Endothelial cell of umbilical vein (primary cell): ENCODE data around the gene P2RY8. TPM values are rescaled to one million over a fixed set of nuclear protein-coding genes. Genes with fewer than 3 reads are reported as not detected.

Experiments
- BruUV-seq: library from RNA; stranded (reverse); fragments of 400-500 nt; replicated peaks from 2 replicates; lab custom pipeline; 2021; lab: Mats Ljungman, UMichigan
- CTCF ChIA-PET: fragments of 300-600, 350-600 bp; sonication (Branson Sonifier 250); formaldehyde crosslinking; loops from one replicate; lab custom pipeline; 2021; ENCODE audit warnings: antibody characterized with exemption, inconsistent platforms; lab: Charles Lee
- POLR2A ChIA-PET: fragments of 300-600, 350-600 bp; sonication (Branson Sonifier 250); formaldehyde crosslinking; loops from one replicate; lab custom pipeline; 2021; ENCODE audit warnings: antibody characterized with exemption, inconsistent platforms; lab: Charles Lee
- DNase-seq: peaks from one replicate; pipeline ENCODE4 v3.0.0-alpha.2; 2011; ENCODE audit warnings: low read depth, low spot score
- FAIRE-seq: peaks from 2 replicates; lab custom pipeline; 2011; peaks lifted over from hg19 to GRCh38; lab: Jason Lieb, UNC
- H2AFZ ChIP-seq: 2 replicates; pipeline ENCODE4 v1.6.0; 2012; ENCODE audit warnings: low read depth, low read length, control low read depth, inconsistent platforms
- H3K27ac ChIP-seq: 2 replicates; pipeline ENCODE4 v1.5.1; 2011; ENCODE audit warnings: low read depth, mild to moderate bottlenecking, control low read depth, low read length, moderate library complexity; ENCODE audit not compliant: insufficient read depth
- H3K27me3 ChIP-seq, 2 experiments: 2 replicates each; pipeline versions ENCODE4 v1.6.0 to v1.6.1; 2011; ENCODE audit warnings: low read length in 2 of 2, mixed read lengths in 1 of 2; ENCODE audit not compliant: control insufficient read depth in 2 of 2, insufficient read depth in 2 of 2
- H3K36me3 ChIP-seq, 2 experiments: 2 replicates in 1 of 2; 3 replicates in 1 of 2; pipeline ENCODE4 v1.5.1; 2011; ENCODE audit warnings: low read length in 2 of 2, mild to moderate bottlenecking in 1 of 2, moderate library complexity in 1 of 2; ENCODE audit not compliant: control insufficient read depth in 2 of 2, insufficient read depth in 2 of 2; ENCODE audit errors: extremely low read depth in 1 of 2
- H3K4me1 ChIP-seq: 3 replicates; pipeline ENCODE4 v1.5.1; 2011; ENCODE audit warnings: mild to moderate bottlenecking, low read length; ENCODE audit not compliant: control insufficient read depth, insufficient read depth; ENCODE audit errors: extremely low read depth
- H3K4me2 ChIP-seq: 2 replicates; pipeline ENCODE4 v1.6.1; 2011; ENCODE audit warnings: low read length, control low read depth, mixed read lengths; ENCODE audit not compliant: insufficient read depth
- H3K4me3 ChIP-seq, 3 experiments: fragments of 200-600 bp in 1 of 3; sonication (generic), shearing (Covaris generic) in 1 of 3; replicated peaks in 1 of 3; 2 replicates each; pipeline ENCODE4 v1.5.1; 2011 to 2016; ENCODE audit warnings: control low read depth in 3 of 3, low read length in 3 of 3, mild to moderate bottlenecking in 2 of 3, inconsistent platforms in 1 of 3, low read depth in 1 of 3, moderate library complexity in 1 of 3; ENCODE audit not compliant: insufficient read depth in 1 of 3
- H3K79me2 ChIP-seq: 2 replicates; pipeline ENCODE4 v1.6.0; 2012; ENCODE audit warnings: low read length, inconsistent platforms; ENCODE audit not compliant: control insufficient read depth, insufficient read depth
- H3K9ac ChIP-seq: replicated peaks from 2 replicates; pipeline ENCODE3; 2011; ENCODE audit warnings: low read length, control low read depth; ENCODE audit not compliant: insufficient read depth; ENCODE audit errors: extremely low read depth
- H3K9me1 ChIP-seq: replicated peaks from 3 replicates; pipeline ENCODE4 v1.6.0; 2011; ENCODE audit warnings: mild to moderate bottlenecking, low read length; ENCODE audit not compliant: control insufficient read depth, insufficient read depth; ENCODE audit errors: extremely low read depth
- H3K9me3 ChIP-seq: replicated peaks from 2 replicates; pipeline ENCODE4 v1.5.1; 2012; ENCODE audit warnings: low read length, inconsistent platforms; ENCODE audit not compliant: control insufficient read depth, insufficient read depth
- H4K20me1 ChIP-seq: replicated peaks from 2 replicates; pipeline ENCODE3; 2011; ENCODE audit warnings: mild to moderate bottlenecking, low read length; ENCODE audit not compliant: control insufficient read depth, insufficient read depth; ENCODE audit errors: extremely low read depth
- CTCF ChIP-seq, 2 donors: IDR thresholded peaks; 1 replicate in 1 of 2; 2 replicates in 1 of 2; pipeline ENCODE4 v1.5.1; 2011; ENCODE audit warnings: low read length in 2 of 2, mild to moderate bottlenecking in 2 of 2, moderate library complexity in 2 of 2, control low read depth in 1 of 2, inconsistent platforms in 1 of 2, low read depth in 1 of 2; ENCODE audit not compliant: insufficient read depth in 1 of 2; ENCODE audit errors: extremely low read depth in 1 of 2
- EZH2 ChIP-seq: IDR thresholded peaks from 2 replicates; pipeline ENCODE4 v1.6.1; 2012; ENCODE audit warnings: borderline replicate concordance, low read depth, mild to moderate bottlenecking, moderate library complexity, low read length, inconsistent platforms; ENCODE audit not compliant: severe bottlenecking
- FOS ChIP-seq: IDR thresholded peaks from 2 replicates; pipeline ENCODE4 v1.6.1; 2011; ENCODE audit warnings: mild to moderate bottlenecking, low read length, moderate library complexity, borderline replicate concordance; ENCODE audit not compliant: insufficient read depth
- GATA2 ChIP-seq: IDR thresholded peaks from 2 replicates; pipeline ENCODE4 v1.7.0; 2011; ENCODE audit warnings: low read depth, mild to moderate bottlenecking, moderate library complexity, mixed read lengths, low read length; ENCODE audit not compliant: insufficient read length, insufficient read depth
- JUN ChIP-seq: IDR thresholded peaks from 2 replicates; pipeline ENCODE4 v1.6.1; 2011; ENCODE audit warnings: borderline replicate concordance, low read depth; ENCODE audit not compliant: insufficient read length, insufficient read depth
- POLR2A ChIP-seq: IDR thresholded peaks from 2 replicates; pipeline ENCODE4 v1.6.1; 2012; ENCODE audit warnings: low read depth, mild to moderate bottlenecking, control low read depth, low read length
- dilution Hi-C: fragments of 300-500 bp; cut with MboI; formaldehyde crosslinking; loops from one replicate; pipeline ENCODE4 v1.15.0; 2019; ENCODE audit warnings: low sequenced_read_pairs; ENCODE audit not compliant: extremely low pct_ligation_motif_present
- intact Hi-C: fragments of 100-400 bp; cut with micrococcal nuclease; formaldehyde crosslinking; loops from one replicate; pipeline ENCODE4 v1.10.0; 2022
- polyA plus RNA-seq, 4 experiments: library from polyadenylated mRNA; depleted of rRNA in 3 of 4; stranded (reverse) in 3 of 4; unstranded in 1 of 4; fragments of >200 nt; gene quantifications; 2 replicates each; pipeline versions ENCODE4 v1.2.1 to v1.2.3, GENCODE V29; 2011 to 2012; ENCODE audit warnings: missing spikeins in 1 of 4
- total RNA-seq: library from RNA; stranded (reverse); gene quantifications from 2 replicates; pipeline ENCODE4 v1.2.3, GENCODE V29; 2021

Gene P2RY8
- total and polyA plus RNA-seq, 2 donors (not counting 3 experiments of a cell fraction or from before 2014, with no cell fraction given): not detected

DNA sequence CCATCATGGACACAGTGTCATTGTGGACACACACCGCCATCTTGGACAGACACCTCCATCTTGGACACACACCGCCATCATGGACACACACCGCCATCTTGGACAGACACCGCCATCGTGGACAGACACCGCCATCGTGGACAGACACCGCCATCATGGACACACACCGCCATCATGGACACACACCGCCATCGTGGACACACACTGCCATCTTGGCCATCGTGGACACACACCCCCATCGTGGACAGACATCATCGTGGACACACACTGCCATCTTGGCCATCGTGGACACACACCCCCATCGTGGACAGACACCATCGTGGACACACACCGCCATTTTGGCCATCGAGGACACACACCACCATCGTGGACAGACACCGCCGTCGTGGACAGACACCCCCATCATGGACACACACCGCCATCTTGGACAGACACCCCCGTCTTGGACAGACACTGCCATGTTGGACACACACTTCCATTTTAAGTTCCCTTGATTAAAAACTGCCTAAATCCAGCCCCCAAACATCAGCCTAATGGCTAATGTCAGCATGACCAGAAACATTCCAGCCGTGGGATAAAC is 93.4 kb downstream of the P2RY8 start:
- Histone ChIP-seq H3K27ac (no peak overlapping the region), H3K9me3 (no peaks in the 10 kb centered on the region), H3K9me1 (no peaks in the 10 kb centered on the region), H3K4me3 (no peak overlapping the region), H3K79me2 (peaks cover 9% of the 10 kb centered on the region), H3K4me1 (no peaks in the 10 kb centered on the region), H3K27me3 (no peaks in the 10 kb centered on the region), H3K36me3 (no peaks in the 10 kb centered on the region), H3K9ac (no peak overlapping the region), H3K4me2 (no peak overlapping the region), H4K20me1 (no peaks in the 10 kb centered on the region), H2AFZ (no peak overlapping the region)
- no TSS peak for BruUV-seq
- no peak for TF ChIP-seq POLR2A
- no peak for TF ChIP-seq CTCF (IDR thresholded peaks at IDR 0.05; ENCODE audit: extremely low read depth in 1 of 2, insufficient read depth in 1 of 2, low read depth in 1 of 2, low read length in 2 of 2)
- TF ChIP-seq JUN: no peak
- TF ChIP-seq FOS: no peak
- TF ChIP-seq EZH2: no peak
- dilution Hi-C loops (no loop called here), intact Hi-C loops (no loop called here)
- no peak for DNase-seq
- POLR2A ChIA-PET: no interaction called here
- CTCF ChIA-PET: no interaction called here
- no peak for FAIRE-seq

DNA sequence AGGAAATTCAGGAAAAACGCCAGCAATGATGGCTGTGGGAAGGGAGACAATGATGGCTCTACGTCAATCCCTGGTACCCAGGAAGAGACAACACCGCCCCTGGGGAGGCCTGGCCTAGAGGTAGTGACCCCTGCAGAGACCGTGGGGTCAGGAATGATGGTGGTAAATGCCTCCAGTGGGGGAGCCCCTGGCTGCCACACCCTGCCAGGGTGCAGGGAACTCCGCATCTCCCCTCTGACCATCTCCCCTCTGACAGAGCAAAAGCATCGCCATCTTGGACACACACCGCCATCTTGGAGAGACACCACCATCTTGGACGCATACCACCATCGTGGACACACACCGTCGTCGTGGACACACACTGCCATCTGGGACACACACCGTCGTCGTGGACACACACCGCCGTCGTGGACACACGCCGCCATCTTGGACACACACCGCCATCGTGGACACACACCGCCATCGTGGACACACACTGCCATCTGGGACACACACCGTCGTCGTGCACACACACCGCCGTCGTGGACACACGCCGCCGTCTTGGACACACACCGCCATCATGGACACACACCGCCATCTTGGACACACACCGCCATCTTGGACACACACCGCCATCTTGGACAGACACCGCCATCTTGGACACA is 94.1 kb downstream of the P2RY8 start:
- Histone ChIP-seq H3K27ac (no peak overlapping the region), H3K4me3 (no peak overlapping the region), H3K4me2 (no peak overlapping the region), H3K9ac (no peak overlapping the region), H3K79me2 (peaks cover 6% of the 10 kb centered on the region), H3K9me3 (no peaks in the 10 kb centered on the region), H2AFZ (no peak overlapping the region), H3K4me1 (no peaks in the 10 kb centered on the region), H3K9me1 (no peaks in the 10 kb centered on the region), H3K36me3 (peaks cover 0 to 1% of the 10 kb centered on the region in 2 experiments), H4K20me1 (no peaks in the 10 kb centered on the region), H3K27me3 (no peaks in the 10 kb centered on the region)
- CTCF ChIA-PET: no interaction called here
- TF ChIP-seq CTCF (IDR thresholded peaks at IDR 0.05; ENCODE audit: extremely low read depth in 1 of 2, insufficient read depth in 1 of 2, low read depth in 1 of 2, low read length in 2 of 2) (no peak), GATA2 (no peak), JUN (no peak)
- no peak for DNase-seq
- no TSS peak for BruUV-seq
- no peak for FAIRE-seq
- intact Hi-C loops (no loop called here), dilution Hi-C loops (no loop called here)
- POLR2A ChIA-PET: no interaction called here
